HG03045 (cell line): ENCODE measurements around the gene ACSM4.
"Not testable (repeated sequence)": the region's sequence is repeated elsewhere in the genome, so short reads cannot be mapped to it uniquely, and the experiment has no call there.

Source experiments
- ATAC-seq: cut with Tn5 transposase; IDR thresholded peaks from one replicate; pipeline ENCODE4 v1.9.1; 2021; ENCODE audit warnings: mild to moderate bottlenecking, moderate library complexity; ENCODE audit not compliant: unreplicated experiment

The ACSM4 gene

GRCh38 chr12:7303772-7304171, at the start of gene ACSM4:
Gene ACSM4, plus strand, starts transcription at chr12:7304072. Its CDS starts 260 bp downstream, at chr12:7304332.
- ATAC-seq: no peak

- no peak for ATAC-seq
Measured at GRCh38 chr12:7259060-7259459, 44.8 kb upstream of the ACSM4 start.

GRCh38 chr12:7264538-7264937, 39.3 kb upstream of the ACSM4 start:
- no peak for ATAC-seq

GRCh38 chr12:7265251-7265650, 38.6 kb upstream of the ACSM4 start:
- ATAC-seq: no peak

GRCh38 chr12:7269273-7269672, 34.6 kb upstream of the ACSM4 start:
- ATAC-seq: no peak

- ATAC-seq: no peak
Measured at GRCh38 chr12:7271893-7272514, 31.9 kb upstream of the ACSM4 start.

- ATAC-seq: not testable (repeated sequence)
Measured at GRCh38 chr12:7275482-7275881, 28.4 kb upstream of the ACSM4 start.

- ATAC-seq: no peak
Measured at GRCh38 chr12:7282844-7283243, 21.0 kb upstream of the ACSM4 start.

- ATAC-seq: no peak
Measured at GRCh38 chr12:7289743-7290142, 14.1 kb upstream of the ACSM4 start.

- not testable (repeated sequence) for ATAC-seq
Measured at GRCh38 chr12:7290588-7290987, 13.3 kb upstream of the ACSM4 start.

GRCh38 chr12:7292300-7292699, 11.6 kb upstream of the ACSM4 start:
- ATAC-seq: no peak

- no peak for ATAC-seq
Measured at GRCh38 chr12:7293670-7294069, 10.2 kb upstream of the ACSM4 start.

GRCh38 chr12:7295529-7295928, 8.3 kb upstream of the ACSM4 start:
- no peak for ATAC-seq

GRCh38 chr12:7297865-7298264, 6.0 kb upstream of the ACSM4 start:
- no peak for ATAC-seq

GRCh38 chr12:7302266-7302986, 1.4 kb upstream of the ACSM4 start:
- no peak for ATAC-seq

GRCh38 chr12:7303230-7303629, 642 bp upstream of the ACSM4 start:
- no peak for ATAC-seq

- no peak for ATAC-seq
Measured at GRCh38 chr12:7304456-7304855, 584 bp downstream of the ACSM4 start.

- no peak for ATAC-seq
Measured at GRCh38 chr12:7310070-7310469, 6.2 kb downstream of the ACSM4 start.

GRCh38 chr12:7319930-7320329, 16.1 kb downstream of the ACSM4 start:
- no peak for ATAC-seq

GRCh38 chr12:7321624-7322023, 17.8 kb downstream of the ACSM4 start:
- ATAC-seq: no peak

- ATAC-seq: no peak
Measured at GRCh38 chr12:7322599-7322998, 18.7 kb downstream of the ACSM4 start.

GRCh38 chr12:7324176-7324575, 20.3 kb downstream of the ACSM4 start:
- ATAC-seq: no peak

GRCh38 chr12:7327918-7328317, 24.0 kb downstream of the ACSM4 start:
- ATAC-seq: no peak
